A673 (cell line): Measurements from ENCODE around the gene RSF1. TPM values are rescaled to one million over a fixed set of nuclear protein-coding genes. Genes with fewer than 3 reads are reported as not detected.

Experiments
- Bru-seq: library from RNA; stranded (reverse); fragments of 400-500 nt; gene quantifications from one replicate; lab custom pipeline; 2021; lab: Mats Ljungman, UMichigan
- BruChase-seq, 2 experiments: library from RNA; stranded (reverse); fragments of 400-500 nt; gene quantifications; one replicate each; lab custom pipeline; 2021; lab: Mats Ljungman, UMichigan
- BruUV-seq: library from RNA; stranded (reverse); fragments of 400-500 nt; replicated peaks from 2 replicates; lab custom pipeline; 2021; lab: Mats Ljungman, UMichigan
- CTCF ChIA-PET: fragments of 300-600 bp; sonication (Branson Sonifier 250); formaldehyde crosslinking; loops from one replicate; lab custom pipeline; 2022; ENCODE audit warnings: antibody characterized with exemption; lab: Charles Lee
- POLR2A ChIA-PET: fragments of 300-600 bp; sonication (Branson Sonifier 250); formaldehyde crosslinking; loops from one replicate; lab custom pipeline; 2022; ENCODE audit warnings: antibody characterized with exemption; ENCODE audit not compliant: low non-redundant PET; lab: Charles Lee
- DNase-seq: peaks from one replicate; pipeline ENCODE4 v3.0.0-alpha.2; 2015; ENCODE audit warnings: low spot score
- H3K27ac ChIP-seq: fragments of 200-600 bp; sonication (generic); 2 replicates; pipeline ENCODE4 v1.5.1; 2016; ENCODE audit warnings: mixed run types, low read depth, mild to moderate bottlenecking, mixed read lengths, antibody characterized with exemption, low read length; ENCODE audit not compliant: poor library complexity, severe bottlenecking
- H3K27me3 ChIP-seq: fragments of 200-600 bp; sonication (generic); replicated peaks from 2 replicates; pipeline ENCODE4 v1.6.1; 2017; ENCODE audit warnings: mixed run types, low read depth, mild to moderate bottlenecking, mixed read lengths, antibody characterized with exemption, low read length; ENCODE audit not compliant: insufficient read depth, poor library complexity
- H3K36me3 ChIP-seq: fragments of 200-600 bp; sonication (generic); 2 replicates; pipeline ENCODE4 v1.6.1; 2016; ENCODE audit warnings: mixed run types, mild to moderate bottlenecking, mixed read lengths, antibody characterized with exemption, low read length; ENCODE audit not compliant: insufficient read depth, poor library complexity, severe bottlenecking
- H3K4me1 ChIP-seq: fragments of 200-600 bp; sonication (generic); 2 replicates; pipeline ENCODE4 v1.6.1; 2017; ENCODE audit warnings: mixed run types, mild to moderate bottlenecking, mixed read lengths, antibody characterized with exemption, low read length; ENCODE audit not compliant: insufficient read depth, poor library complexity, severe bottlenecking
- H3K4me3 ChIP-seq: fragments of 200-600 bp; sonication (generic); 2 replicates; pipeline ENCODE4 v1.5.1; 2016; ENCODE audit warnings: low read depth, mixed run types, mild to moderate bottlenecking, mixed read lengths, low read length; ENCODE audit not compliant: poor library complexity, severe bottlenecking
- H3K9me3 ChIP-seq: fragments of 200-600 bp; sonication (generic); 2 replicates; pipeline ENCODE4 v1.6.1; 2016; ENCODE audit warnings: mixed run types, low read depth, mild to moderate bottlenecking, mixed read lengths, antibody characterized with exemption, low read length; ENCODE audit not compliant: poor library complexity, severe bottlenecking
- CTCF ChIP-seq: fragments of 300-800, 200-600 bp; sonication (generic); conservative IDR thresholded peaks from 2 replicates; pipeline ENCODE4 v1.5.1; 2017; ENCODE audit warnings: low read depth, mild to moderate bottlenecking, antibody characterized with exemption, low read length, moderate library complexity, mixed read lengths
- EZH2 ChIP-seq: fragments of 200-600 bp; sonication (generic); IDR thresholded peaks from 2 replicates; pipeline ENCODE4 v1.6.1; 2017; ENCODE audit warnings: borderline replicate concordance, low read depth, mild to moderate bottlenecking, mixed read lengths, antibody characterized with exemption, low read length; ENCODE audit not compliant: poor library complexity, severe bottlenecking
- intact Hi-C: fragments of 100-400 bp; cut with micrococcal nuclease; formaldehyde crosslinking; loops from one replicate; pipeline ENCODE4 v1.10.0; 2022; ENCODE audit not compliant: unreplicated experiment
- long read RNA-seq: library from polyadenylated mRNA; stranded (forward); transcript quantifications from one replicate; pipeline ENCODE4 v2.0.0, GENCODE V29; 2022
- total RNA-seq: library from RNA; stranded (reverse); gene quantifications from 2 replicates; pipeline ENCODE4 v1.2.3, GENCODE V29; 2021

The RSF1 gene
- total RNA-seq: 94.1 and 112 TPM in 2 replicates
- percentile 93 among the genes with signal in this experiment for Bru-seq, nascent RNA
- percentile 92 among the genes with signal in this experiment for BruChase-seq, experiment 1, labeled RNA remaining after a 2-hour chase
- BruChase-seq, experiment 2, labeled RNA remaining after a 6-hour chase: percentile 88 among the genes with signal in this experiment
- long read RNA-seq, full-length matches to known transcripts: 35 of 67 reads
- long read RNA-seq, partial matches to known transcripts: 8 of 67 reads
- long read RNA-seq, other reads (novel, unspliced or antisense): 24 of 67 reads

DNA sequence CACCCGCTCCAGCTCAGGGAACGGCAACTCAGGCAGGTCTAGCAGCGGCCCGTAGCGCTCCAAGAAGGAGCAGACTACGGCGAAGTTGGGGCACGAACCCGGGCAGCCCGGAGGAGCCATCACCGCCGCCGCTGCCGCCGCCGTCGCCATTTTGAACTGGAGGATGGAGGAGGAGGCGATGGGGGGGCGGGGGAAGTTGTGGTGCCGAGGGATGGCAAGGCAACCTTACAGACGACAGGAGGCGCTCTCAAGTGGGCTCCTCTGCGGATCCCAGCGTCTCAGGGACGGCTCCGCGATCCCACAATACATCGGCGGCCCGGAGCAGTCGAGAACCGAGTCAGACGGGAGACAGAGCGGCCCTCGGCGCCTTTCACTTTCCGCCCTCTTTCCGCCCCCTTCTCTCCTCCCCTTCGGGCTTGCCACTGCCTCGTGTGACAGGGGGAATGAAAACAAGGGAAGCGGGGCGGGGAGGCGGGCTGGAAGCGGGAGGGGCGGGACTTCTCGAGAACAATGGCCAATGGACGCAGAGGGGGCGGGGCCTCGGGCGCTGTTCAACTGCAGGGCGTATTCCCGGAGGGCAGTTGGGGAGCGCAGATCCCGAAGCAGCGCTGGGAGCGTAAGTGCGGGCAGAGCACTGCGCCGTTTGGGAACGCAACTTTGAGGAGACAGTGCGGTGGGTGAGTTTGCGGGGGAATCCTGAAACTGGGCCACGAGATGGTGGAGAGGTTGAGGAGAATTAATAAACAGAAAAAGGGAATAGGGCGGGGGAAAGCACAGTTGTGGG lies at the start of gene RSF1, which contains the start of gene AAMDC:
RSF1 (minus strand) TSS at position 158 of the 784 bp plus-strand sequence; CDS start at position 150, 8 bp downstream.
AAMDC (plus strand) TSS at position 580 of the 784 bp plus-strand sequence. CDS start 21,353 bp downstream, outside the sequence.
- H3K9me3 ChIP-seq: no peaks in the 10 kb centered on the region
- H3K4me1 ChIP-seq: peaks cover 8% of the 10 kb centered on the region
- POLR2A ChIA-PET: no interaction called here
- CTCF ChIA-PET: interaction anchor here (0.5 to 0.8 kb wide), 3 partner anchors 11 to 179 kb away, joined by 3 to 5 read pairs (median 3); no protein-coding TSS in a partner anchor
- H3K27me3 ChIP-seq: no peaks in the 10 kb centered on the region
- DNase-seq: peak; percentile 100
- TF ChIP-seq CTCF (peak; percentile 90), EZH2 (no peak)
- H3K36me3 ChIP-seq: no peaks in the 10 kb centered on the region
- intact Hi-C loops: loop anchor here (2.0 kb wide), 1 partner anchor 174 kb away; the partner anchor contains the start of gene INTS4
- peak within 1 kb of the TSS; percentile 99 for H3K4me3 ChIP-seq
- peak within 1 kb of the TSS; percentile 95 for H3K27ac ChIP-seq
- BruUV-seq: no TSS peak

GRCh38 chr11:77868744-77869143 lies 48.2 kb upstream of the RSF1 start:
- Histone ChIP-seq H3K4me1 (no peaks in the 10 kb centered on the region), H3K9me3 (no peaks in the 10 kb centered on the region), H3K27me3 (no peaks in the 10 kb centered on the region), H3K36me3 (peaks cover 7% of the 10 kb centered on the region), H3K27ac (no peak overlapping the region), H3K4me3 (no peak overlapping the region)
- DNase-seq: no peak
- intact Hi-C loops: no loop called here
- no TSS peak for BruUV-seq
- ChIA-PET CTCF (no interaction called here), POLR2A (no interaction called here)
- TF ChIP-seq EZH2: no peak
- TF ChIP-seq CTCF: no peak

GRCh38 chr11:77866336-77866735 lies 45.8 kb upstream of the RSF1 start:
- Histone ChIP-seq H3K9me3 (no peaks in the 10 kb centered on the region), H3K4me1 (no peaks in the 10 kb centered on the region), H3K36me3 (no peaks in the 10 kb centered on the region), H3K27me3 (no peaks in the 10 kb centered on the region), H3K27ac (no peak overlapping the region), H3K4me3 (no peak overlapping the region)
- CTCF ChIA-PET: no interaction called here
- no TSS peak for BruUV-seq
- POLR2A ChIA-PET: no interaction called here
- no peak for DNase-seq
- intact Hi-C loops: no loop called here
- TF ChIP-seq CTCF (no peak), EZH2 (no peak)
